ENCODE data around the gene SPI1. TPM values are rescaled to one million over a fixed set of nuclear protein-coding genes. Genes with fewer than 3 reads are reported as not detected.

The SPI1 gene
- polyA plus RNA-seq, 2 of the 4 experiments (the other 2 are of a cell fraction): 0.14 TPM; not detected in 1

DNA sequence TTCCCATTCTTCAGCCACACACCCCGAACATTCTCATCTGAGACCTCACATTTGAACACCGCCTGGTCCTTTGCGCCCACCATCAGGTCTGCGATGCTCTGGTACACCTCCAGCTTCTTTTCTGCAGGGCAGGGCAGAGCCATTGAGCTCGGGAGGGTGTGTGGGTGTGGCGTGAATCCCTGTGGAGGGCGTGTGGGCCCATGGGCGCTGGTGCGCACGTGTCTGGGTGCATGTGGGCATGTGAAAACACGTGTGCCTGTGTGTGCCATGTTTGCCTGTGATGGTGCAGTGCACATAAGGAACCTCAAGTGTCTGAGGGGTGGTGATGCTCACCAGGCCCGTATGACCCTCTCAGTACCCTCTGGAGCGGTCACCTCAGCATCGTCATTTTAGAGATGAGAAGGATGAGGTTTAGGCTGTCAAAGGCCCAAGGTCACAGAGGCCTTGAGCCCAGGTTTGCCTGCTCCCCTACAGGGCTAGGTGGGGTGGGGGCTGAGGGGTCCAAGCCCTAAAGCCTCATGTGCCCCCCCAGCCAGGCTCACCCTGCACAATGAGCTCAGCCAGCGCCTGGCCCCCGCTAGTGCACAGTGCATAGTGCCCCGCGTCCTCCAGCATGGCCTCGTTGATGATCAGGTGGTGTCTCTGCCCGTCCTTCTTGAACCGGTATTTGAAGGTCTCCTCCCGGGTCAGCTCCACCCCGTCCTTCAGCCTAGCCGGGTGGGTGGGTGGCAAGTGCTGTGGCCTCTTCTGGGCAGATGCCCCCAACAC lies 36.1 kb downstream of the SPI1 start (continued):
- TF ChIP-seq, protein P1, sequence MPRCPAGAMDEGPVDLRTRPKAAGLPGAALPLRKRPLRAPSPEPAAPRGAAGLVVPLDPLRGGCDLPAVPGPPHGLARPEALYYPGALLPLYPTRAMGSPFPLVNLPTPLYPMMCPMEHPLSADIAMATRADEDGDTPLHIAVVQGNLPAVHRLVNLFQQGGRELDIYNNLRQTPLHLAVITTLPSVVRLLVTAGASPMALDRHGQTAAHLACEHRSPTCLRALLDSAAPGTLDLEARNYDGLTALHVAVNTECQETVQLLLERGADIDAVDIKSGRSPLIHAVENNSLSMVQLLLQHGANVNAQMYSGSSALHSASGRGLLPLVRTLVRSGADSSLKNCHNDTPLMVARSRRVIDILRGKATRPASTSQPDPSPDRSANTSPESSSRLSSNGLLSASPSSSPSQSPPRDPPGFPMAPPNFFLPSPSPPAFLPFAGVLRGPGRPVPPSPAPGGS (IDR thresholded peaks at IDR 0.05): no peak
- TF ChIP-seq RCOR1 (IDR thresholded peaks at IDR 0.05; ENCODE audit: low read depth, low read length): no peak
- TF ChIP-seq ZFP36 (IDR thresholded peaks at IDR 0.05; ENCODE audit: borderline replicate concordance, partially characterized antibody): no peak
- no peak for TF ChIP-seq EHF (CRISPR knock-in tag; IDR thresholded peaks at IDR 0.05)

DNA sequence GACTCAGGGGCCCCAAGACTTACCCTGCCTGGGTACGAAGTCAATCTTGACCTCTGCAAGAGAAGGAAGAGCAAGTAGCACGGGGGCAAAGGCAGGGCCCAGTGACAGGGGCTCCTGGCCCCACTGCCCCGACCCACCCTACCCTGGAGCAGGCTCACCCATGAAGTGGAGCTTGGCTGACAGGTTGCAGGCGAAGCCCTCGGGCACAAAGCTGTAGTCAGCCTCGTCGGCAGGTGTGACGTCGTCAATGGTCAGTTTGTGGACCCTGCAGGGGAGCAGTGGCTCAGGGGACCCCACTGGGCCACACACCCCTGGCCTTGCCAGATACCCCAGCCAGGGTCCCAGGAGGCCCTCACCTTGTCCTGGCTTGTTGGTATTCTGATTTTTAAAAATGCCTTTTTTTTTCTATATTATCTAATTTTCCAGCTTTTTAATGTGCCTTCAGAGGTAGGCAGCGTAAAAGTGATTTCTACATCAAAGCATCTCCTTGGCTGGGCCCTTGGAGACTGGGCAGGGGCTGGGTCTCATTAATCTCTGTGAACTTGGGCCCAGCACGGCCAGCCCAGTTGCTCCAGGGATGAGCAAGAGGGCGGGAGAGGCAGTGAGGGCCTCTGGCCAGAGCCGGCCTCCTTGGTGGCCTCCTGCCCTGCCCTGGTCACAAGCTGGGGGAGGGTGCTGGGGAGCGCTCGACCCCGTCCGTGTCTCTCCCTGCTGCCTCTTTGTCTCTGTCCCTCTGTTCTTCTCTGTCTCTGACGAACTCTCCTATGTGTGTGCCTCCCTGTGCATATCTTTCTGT lies 37.2 kb downstream of the SPI1 start:
- Histone ChIP-seq H3K4me2 (no peak overlapping the region), H3K4me3 (no peak overlapping the region), H3K9me3 (no peaks in the 10 kb centered on the region), H3K27ac (no peak overlapping the region), H3K4me1 (peaks cover 10% of the 10 kb centered on the region; the same call in 2 of the 3 replicates)
- WGBS (ENCODE audit: missing lambda C conversion rate): 58% methylated on average over 15 of the region's 18 CpGs
- ChIA-PET POLR2A (no interaction called here), CTCF (interaction anchor here (0.6 to 6.9 kb wide), 3 partner anchors 8 to 33 kb away, joined by 3 to 40 read pairs (median 4); no protein-coding TSS in a partner anchor)
- DNase-seq (ENCODE audit: low read depth in 1 of 2, low spot score in 1 of 2): no peak
- peak; percentile 32 to 33; a peak in 4 of 6 replicates for ATAC-seq
- TF ChIP-seq HOXA7 (CRISPR knock-in tag; IDR thresholded peaks at IDR 0.05) (no peak), RARB (CRISPR knock-in tag; IDR thresholded peaks at IDR 0.05) (no peak), TP53 (CRISPR knock-in tag; IDR thresholded peaks at IDR 0.05) (no peak), KDM1A (IDR thresholded peaks at IDR 0.05; ENCODE audit: low read depth) (no peak), RCOR1 (IDR thresholded peaks at IDR 0.05; ENCODE audit: low read depth, low read length) (no peak), FOXS1 (CRISPR knock-in tag; IDR thresholded peaks at IDR 0.05) (no peak), CBX8 (IDR thresholded peaks at IDR 0.05) (no peak), CHD2 (IDR thresholded peaks at IDR 0.05; ENCODE audit: low read length, partially characterized antibody) (no peak), CBX2 (IDR thresholded peaks at IDR 0.05; ENCODE audit: borderline replicate concordance, low read depth) (no peak), MAZ (IDR thresholded peaks at IDR 0.05; ENCODE audit: borderline replicate concordance, low read depth, low read length) (no peak)
- TF ChIP-seq, protein P2, sequence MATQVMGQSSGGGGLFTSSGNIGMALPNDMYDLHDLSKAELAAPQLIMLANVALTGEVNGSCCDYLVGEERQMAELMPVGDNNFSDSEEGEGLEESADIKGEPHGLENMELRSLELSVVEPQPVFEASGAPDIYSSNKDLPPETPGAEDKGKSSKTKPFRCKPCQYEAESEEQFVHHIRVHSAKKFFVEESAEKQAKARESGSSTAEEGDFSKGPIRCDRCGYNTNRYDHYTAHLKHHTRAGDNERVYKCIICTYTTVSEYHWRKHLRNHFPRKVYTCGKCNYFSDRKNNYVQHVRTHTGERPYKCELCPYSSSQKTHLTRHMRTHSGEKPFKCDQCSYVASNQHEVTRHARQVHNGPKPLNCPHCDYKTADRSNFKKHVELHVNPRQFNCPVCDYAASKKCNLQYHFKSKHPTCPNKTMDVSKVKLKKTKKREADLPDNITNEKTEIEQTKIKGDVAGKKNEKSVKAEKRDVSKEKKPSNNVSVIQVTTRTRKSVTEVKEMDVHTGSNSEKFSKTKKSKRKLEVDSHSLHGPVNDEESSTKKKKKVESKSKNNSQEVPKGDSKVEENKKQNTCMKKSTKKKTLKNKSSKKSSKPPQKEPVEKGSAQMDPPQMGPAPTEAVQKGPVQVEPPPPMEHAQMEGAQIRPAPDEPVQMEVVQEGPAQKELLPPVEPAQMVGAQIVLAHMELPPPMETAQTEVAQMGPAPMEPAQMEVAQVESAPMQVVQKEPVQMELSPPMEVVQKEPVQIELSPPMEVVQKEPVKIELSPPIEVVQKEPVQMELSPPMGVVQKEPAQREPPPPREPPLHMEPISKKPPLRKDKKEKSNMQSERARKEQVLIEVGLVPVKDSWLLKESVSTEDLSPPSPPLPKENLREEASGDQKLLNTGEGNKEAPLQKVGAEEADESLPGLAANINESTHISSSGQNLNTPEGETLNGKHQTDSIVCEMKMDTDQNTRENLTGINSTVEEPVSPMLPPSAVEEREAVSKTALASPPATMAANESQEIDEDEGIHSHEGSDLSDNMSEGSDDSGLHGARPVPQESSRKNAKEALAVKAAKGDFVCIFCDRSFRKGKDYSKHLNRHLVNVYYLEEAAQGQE (IDR thresholded peaks at IDR 0.05): no peak
- TF ChIP-seq, protein P3, sequence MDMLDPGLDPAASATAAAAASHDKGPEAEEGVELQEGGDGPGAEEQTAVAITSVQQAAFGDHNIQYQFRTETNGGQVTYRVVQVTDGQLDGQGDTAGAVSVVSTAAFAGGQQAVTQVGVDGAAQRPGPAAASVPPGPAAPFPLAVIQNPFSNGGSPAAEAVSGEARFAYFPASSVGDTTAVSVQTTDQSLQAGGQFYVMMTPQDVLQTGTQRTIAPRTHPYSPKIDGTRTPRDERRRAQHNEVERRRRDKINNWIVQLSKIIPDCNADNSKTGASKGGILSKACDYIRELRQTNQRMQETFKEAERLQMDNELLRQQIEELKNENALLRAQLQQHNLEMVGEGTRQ (IDR thresholded peaks at IDR 0.05): no peak
- FAIRE-seq: no peak

DNA sequence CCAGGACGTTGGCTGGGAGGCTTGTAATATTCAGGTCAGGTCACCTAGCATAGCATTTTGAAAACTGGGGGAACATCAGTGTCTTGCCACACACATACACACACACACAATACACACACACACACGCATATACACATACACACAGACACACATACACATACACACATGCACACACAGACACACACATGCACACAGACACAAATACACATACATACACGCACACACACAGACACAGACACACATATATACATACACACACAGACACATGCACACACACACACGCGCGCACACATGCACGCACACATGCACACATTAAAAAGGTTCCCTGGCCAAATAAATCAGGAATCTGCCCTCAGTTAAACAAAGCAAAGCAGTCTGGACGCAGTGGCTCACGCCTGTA lies 38.3 kb downstream of the SPI1 start:
- no peak overlapping the region for H3K4me2 ChIP-seq
- DNase-seq (ENCODE audit: low read depth in 1 of 2, low spot score in 1 of 2): no peak
- no peak overlapping the region for H3K27ac ChIP-seq
- FAIRE-seq: no peak
- no peaks in the 10 kb centered on the region for H3K9me3 ChIP-seq
- TF ChIP-seq CHD4 (IDR thresholded peaks at IDR 0.05; ENCODE audit: borderline replicate concordance): no peak
- TF ChIP-seq SREBF2 (IDR thresholded peaks at IDR 0.05): no peak
- no peak for TF ChIP-seq HOXB13 (CRISPR knock-in tag; IDR thresholded peaks at IDR 0.05; ENCODE audit: low read depth)
- no peak for TF ChIP-seq RFX5 (IDR thresholded peaks at IDR 0.05)
- TF ChIP-seq NR3C1 (IDR thresholded peaks at IDR 0.05): no peak
- CTCF ChIA-PET: interaction anchor here (1.5 kb wide), 1 partner anchor 82 kb away, joined by 3 read pairs; the partner anchor contains the start of gene NR1H3
- POLR2A ChIA-PET: no interaction called here
- 85% methylated on average over 9 of the region's 9 CpGs for WGBS (ENCODE audit: missing lambda C conversion rate)
- no peak overlapping the region for H3K4me3 ChIP-seq
- ATAC-seq: no peak
- peaks cover 10% of the 10 kb centered on the region; the same call in 2 of the 3 replicates for H3K4me1 ChIP-seq

Measured in A549 (cell line).